H1 (cell line): ENCODE results near the gene FAM111A. TPM values are rescaled to one million over a fixed set of nuclear protein-coding genes. Genes with fewer than 3 reads are reported as not detected.

ENCODE experiments used
- CBX5 ChIP-seq: fragments of 300-800, 300-1000 bp; sonication (generic); IDR thresholded peaks from 2 replicates; pipeline ENCODE4 v1.7.1; 2016; ENCODE audit warnings: antibody characterized with exemption, low read length, low read depth
- HDAC2 ChIP-seq, 2 experiments: fragments of 300-600 bp in 1 of 2; sonication (generic) in 1 of 2; IDR thresholded peaks; 2 replicates each; pipeline ENCODE4 v1.6.1; 2011 to 2012; ENCODE audit warnings: low read depth in 2 of 2, low read length in 2 of 2, mild to moderate bottlenecking in 2 of 2, moderate library complexity in 2 of 2, borderline replicate concordance in 1 of 2, inconsistent platforms in 1 of 2
- TEAD4 ChIP-seq: IDR thresholded peaks from 2 replicates; pipeline ENCODE4 v1.6.1; 2012; ENCODE audit warnings: low read depth, low read length, inconsistent platforms, mixed read lengths
- polyA plus RNA-seq, 7 experiments: library from polyadenylated mRNA; depleted of rRNA in 3 of 7; stranded (reverse) in 5 of 7; unstranded in 2 of 7; fragments of >200 nt in 5 of 7; fragments of 200-250 nt in 2 of 7; gene quantifications; 1 replicate in 5 of 7; 2 replicates in 1 of 7; 4 replicates in 1 of 7; pipeline versions ENCODE4 v1.2.1 to v1.2.3, GENCODE V29; 2011 to 2013; ENCODE audit warnings: missing spikeins in 2 of 7, mixed read lengths in 2 of 7
- total RNA-seq: library from RNA; stranded (reverse); fragmentation: NEBNext Ultra II Directional; extraction: Animal tissue kit (Norgen Biotek cat#: 25700); gene quantifications from 2 replicates; pipeline ENCODE4 v1.2.1, GENCODE V29; 2021

Gene FAM111A
- total and polyA plus RNA-seq, 2 of the 8 experiments (the other 6 are each of a cell fraction or from before 2014, with no cell fraction given) = 10.2 to 29.9 TPM

GRCh38 chr11:59197991-59198390, 55.3 kb downstream of the FAM111A start (continued):
- no peak for TF ChIP-seq CBX5
- TF ChIP-seq HDAC2 (IDR thresholded peaks at IDR 0.05; ENCODE audit: borderline replicate concordance in 1 of 2, low read depth in 2 of 2, low read length in 2 of 2) = no peak
- no peak for TF ChIP-seq TEAD4
